Activated CD4-positive, alpha-beta T cell treated with anti-CD3 and anti-CD28 coated beads for 1 hour (primary cell): ENCODE measurements around the gene MRPL23.
"Not testable (repeated sequence)": the region's sequence is repeated elsewhere in the genome, so short reads cannot be mapped to it uniquely, and the experiment has no call there.

Source experiments
- DNase-seq: peaks from one replicate; pipeline ENCODE4 v3.0.0-alpha.2; 2020

The MRPL23 gene

GRCh38 chr11:1934335-1935155, 12.6 kb upstream of the MRPL23 start:
- DNase-seq: no peak

DNA sequence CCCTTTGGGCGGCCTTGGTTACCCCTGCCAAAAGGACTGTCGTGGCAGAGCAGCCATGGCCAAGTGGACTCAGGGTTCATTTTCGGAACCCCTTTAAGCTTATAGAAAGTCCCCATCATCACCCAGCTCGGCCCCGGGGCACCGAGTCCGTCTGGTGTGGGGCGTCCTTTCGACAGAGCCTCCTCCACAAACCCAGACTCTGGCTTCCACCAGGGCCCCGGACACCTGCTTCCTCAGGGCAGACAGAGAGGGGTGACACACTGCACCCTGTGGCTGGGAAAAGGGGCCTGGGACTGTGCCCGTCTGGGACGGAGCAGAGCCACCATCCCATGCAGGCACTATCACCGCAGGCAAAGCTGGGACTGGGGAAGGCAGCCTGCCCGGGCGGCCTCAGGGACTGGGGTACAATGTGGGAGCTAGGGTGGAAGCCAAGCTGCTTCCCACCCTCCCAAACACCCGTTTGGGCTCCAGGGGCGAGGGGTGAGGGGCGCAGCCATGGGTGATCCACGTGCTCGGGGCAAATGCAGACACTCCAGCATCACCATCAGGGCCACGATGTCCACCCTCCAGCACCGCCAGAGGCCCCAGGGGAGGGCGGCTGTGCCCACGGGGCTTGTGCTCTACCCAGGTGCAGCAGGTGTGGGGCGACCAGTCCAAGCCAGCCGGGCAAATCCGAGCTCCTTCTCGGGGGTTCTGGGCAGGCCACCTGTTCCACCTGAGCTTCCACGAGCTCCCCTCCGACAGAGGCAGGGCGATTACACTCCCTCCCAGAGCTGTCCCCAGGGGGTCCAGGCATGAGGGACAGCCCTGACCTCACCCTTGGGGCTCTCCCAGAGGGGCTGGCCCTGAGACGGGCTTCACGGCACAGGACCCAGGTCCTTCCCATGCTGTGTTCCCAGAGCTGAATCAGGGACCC, 11.7 kb upstream of the MRPL23 start:
- no peak for DNase-seq

DNA sequence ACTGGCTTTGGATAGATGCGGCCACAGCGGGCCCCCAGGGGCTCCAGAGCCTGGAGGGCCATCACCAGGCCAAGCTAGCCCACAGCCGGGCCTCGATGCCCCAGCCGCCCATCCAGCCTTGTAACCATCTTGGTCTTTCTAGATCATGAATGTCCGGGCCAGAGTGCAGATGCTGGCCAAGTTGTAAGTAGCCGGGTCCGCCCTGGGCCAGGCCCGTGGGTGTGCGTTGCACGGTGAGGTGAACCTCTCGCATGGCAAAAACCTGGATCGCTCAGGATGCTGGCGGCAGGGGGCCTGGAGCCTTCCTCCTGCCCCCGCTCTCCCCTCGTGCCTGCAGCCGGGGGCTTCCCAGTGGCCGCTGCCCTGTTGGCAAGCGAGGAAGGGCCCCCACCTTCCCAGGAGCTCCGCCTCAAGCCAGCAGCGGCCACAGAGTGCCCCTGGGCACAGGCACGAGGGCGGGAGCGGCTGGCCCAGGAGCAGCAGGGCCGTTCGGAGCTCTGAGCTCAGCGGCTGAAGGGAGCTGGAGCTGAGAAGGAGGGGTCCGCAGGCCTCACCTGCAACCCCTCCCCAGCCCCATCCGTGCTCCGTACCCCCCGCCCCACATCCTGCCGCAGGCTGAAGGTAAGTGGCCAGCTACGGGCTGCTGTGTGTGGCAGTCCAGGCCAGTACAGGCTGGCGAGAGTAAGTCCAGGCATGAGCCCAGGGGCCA, 10.9 kb upstream of the MRPL23 start:
- no peak for DNase-seq

GRCh38 chr11:1936781-1937615, 10.1 kb upstream of the MRPL23 start:
- DNase-seq: no peak

GRCh38 chr11:1937616-1938342, 9.4 kb upstream of the MRPL23 start:
- DNase-seq: no peak

- DNase-seq: no peak
Observed at GRCh38 chr11:1938343-1939005, 8.7 kb upstream of the MRPL23 start.

DNA sequence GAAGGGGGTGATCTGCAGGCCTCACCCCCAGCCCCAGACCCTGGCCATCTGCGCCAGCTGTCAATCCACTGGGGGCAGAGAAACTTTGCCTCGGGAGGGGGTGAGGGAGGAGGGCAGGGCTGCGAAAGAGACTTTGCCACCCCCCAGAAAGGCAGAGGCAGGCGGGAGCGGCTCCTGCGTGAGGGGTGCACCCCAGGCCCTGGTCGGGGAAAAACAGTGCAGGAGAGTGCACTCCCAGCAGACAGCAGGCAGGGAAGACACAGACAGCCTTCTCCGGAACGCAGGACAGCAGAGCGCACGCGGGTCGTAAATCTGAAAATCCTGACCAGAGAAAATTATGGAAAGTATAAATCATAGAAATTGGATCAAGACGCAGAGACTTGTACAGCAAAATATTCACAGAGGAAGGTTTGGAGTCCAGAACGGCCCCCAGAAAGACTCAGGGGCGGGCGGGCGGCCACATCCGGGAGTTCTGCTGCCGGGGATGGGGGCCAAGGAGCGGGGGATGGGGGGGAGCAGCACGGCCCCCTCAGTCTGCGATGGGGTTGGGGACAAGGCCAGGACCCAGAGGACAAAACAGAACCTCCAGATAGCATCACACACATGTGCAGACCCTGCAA, 8.0 kb upstream of the MRPL23 start:
- no peak for DNase-seq

DNA sequence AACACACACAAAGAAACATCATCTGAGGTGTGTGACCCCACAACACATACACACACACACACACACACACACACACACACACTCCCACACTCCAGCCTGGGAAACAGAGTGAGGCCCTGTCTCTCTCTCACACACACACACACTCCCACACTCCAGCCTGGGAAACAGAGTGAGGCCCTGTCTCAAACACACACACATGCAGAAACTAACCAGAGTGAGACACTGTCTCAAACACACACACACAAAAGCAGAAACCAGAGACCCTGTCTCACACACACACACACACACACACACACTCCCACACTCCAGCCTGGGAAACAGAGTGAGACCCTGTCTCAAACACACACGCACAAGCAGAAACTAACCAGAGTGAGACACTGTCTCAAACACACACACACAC, 7.3 kb upstream of the MRPL23 start:
- not testable (repeated sequence) for DNase-seq

DNA sequence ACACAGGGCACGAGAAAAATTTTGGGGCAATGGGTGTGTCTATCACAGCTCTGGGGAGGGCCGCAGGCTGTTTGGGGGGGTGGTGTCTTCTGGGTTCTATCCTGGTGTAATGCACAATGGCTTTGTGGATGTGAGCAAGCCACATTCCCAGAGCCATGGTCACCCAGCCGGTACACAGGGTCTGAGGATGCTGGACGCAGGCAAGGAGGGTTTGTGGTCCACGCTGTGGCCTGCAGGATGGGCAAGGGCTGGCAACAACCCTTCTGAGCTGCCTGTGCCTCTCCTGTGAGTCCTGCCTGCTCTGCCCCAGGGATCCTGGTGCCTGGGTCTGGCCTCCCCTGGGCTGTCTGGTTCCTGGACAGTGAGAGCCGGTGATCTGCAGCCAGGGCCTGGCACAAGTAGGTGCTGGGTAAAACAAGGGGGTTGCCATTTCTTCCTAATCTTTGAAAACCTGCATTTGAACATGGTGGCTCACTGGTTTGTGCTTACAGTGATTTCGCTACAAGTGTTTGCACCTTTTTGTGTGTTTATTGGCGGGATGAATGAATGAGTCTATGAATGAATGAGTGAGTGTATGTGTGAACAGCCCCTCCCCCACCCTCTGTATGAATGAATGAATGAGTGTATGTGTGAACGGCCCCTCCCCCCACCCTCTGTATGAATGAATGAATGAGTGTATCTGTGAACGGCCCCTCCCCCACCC, 4.4 kb upstream of the MRPL23 start:
- DNase-seq: no peak

- no peak for DNase-seq
Observed at GRCh38 chr11:1943576-1943975, 3.6 kb upstream of the MRPL23 start.

DNA sequence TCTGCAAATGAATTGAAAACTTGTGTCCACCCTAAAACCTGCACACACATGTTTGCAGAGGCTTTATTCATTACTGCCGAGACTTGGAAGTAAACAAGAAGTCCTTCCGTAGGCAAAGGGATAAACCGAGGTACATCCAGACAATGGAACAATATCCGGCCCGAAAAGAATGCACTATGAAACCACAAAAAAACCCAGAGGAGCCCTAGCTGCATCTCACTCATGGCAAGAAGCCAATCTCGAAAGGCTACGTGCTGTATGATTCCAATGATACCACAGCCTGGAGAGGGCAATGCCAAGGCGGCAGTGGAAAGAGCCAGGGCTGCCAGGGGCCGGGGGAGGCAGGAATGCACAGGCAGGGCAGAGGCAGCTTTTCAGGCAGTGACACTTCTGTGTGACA, 3.2 kb upstream of the MRPL23 start:
- DNase-seq: no peak

DNA sequence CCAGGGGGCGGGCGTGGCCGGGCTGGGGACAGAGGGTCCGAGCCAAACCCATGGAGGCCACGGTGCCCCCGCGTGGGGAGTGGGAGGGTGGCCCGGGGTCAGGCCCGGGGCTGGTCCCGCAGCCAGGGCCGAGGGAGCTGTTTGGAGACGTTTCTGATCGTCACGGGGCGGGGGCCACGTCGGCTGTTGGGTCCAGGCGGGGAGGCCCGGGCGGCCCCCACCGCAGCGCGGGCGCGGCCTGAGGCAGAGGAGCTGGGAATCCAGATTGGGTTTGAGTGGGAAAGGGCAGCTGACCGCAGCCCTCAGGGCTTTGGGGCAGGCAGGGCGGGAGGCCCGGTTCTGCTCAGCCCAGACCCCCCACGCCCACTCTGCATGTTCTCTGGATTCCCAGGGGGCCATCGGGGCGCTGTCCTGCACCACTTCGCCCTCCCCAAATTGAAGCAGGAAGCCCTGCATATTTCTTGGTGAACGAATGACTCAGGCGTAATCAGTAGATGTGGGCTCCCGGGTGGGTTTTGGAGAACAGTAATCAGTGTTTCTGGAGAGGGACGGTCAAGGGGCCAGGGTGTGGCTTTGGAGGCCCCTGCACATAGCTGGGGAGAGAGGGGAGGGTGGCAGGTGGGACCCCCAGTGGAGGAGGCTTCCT, 583 bp downstream of the MRPL23 start:
- no peak for DNase-seq

DNA sequence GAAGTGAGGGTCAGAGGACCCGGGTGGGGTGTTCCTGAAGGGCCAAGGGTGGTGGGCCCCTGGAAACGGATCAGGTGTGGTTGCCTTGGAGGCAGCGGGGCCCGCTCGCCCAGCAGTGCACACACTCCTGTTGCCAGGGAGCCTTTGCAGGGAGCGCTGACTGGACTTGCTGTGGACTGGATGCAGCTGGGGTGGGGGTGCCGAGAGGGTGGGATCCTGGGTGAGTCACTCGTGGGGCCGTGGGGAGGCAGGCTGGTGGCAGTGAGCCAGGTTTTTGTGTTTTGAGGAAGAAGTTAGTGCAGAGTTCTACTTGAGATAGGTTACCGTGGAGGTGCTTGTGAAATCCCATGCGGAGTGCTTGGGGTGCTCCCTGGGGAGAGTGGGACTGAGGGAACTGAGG, 1.3 kb downstream of the MRPL23 start:
- no peak for DNase-seq

DNA sequence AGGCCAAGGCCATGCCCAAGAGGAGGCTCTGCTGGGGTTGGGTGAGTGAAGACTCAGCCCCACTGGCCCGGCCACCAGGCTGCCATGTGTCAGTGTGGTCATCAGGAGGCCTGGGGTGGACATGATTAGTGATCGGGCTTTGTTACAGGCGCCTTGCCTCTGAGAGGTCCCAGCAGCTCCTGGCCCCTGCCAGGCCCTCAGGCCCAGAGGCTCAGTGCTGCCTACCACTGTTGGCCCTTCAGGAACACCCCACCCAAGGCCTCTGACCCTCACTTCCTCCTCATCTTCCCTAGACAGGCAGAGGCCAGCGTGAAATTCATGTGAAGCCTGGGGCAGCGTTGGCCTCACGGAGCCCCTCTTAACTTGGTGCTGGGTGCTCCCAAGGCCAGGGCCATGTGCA, 2.2 kb downstream of the MRPL23 start:
- no peak for DNase-seq

DNA sequence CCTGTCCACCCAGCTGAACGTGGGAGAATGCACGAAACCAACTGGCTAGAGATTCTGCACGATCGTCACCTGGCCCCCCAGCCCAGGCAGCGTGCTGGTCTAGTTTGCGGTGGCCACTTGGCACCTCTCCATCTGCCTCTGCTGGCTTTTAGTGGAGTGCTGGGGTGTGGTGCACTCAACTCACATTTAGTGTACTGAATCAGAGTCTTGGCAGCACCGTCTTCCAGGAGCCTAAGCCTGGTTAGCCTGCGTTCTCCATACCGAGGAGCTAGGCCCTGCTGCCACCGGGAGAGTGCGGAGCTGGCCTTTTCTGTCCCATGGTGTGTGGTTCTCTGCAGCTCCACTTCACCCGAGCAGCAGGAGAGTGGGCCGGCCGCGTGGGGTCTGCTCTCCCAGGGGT, 2.8 kb downstream of the MRPL23 start:
- no peak for DNase-seq

- DNase-seq: no peak
Observed at GRCh38 chr11:1952806-1953482, 5.8 kb downstream of the MRPL23 start.

DNA sequence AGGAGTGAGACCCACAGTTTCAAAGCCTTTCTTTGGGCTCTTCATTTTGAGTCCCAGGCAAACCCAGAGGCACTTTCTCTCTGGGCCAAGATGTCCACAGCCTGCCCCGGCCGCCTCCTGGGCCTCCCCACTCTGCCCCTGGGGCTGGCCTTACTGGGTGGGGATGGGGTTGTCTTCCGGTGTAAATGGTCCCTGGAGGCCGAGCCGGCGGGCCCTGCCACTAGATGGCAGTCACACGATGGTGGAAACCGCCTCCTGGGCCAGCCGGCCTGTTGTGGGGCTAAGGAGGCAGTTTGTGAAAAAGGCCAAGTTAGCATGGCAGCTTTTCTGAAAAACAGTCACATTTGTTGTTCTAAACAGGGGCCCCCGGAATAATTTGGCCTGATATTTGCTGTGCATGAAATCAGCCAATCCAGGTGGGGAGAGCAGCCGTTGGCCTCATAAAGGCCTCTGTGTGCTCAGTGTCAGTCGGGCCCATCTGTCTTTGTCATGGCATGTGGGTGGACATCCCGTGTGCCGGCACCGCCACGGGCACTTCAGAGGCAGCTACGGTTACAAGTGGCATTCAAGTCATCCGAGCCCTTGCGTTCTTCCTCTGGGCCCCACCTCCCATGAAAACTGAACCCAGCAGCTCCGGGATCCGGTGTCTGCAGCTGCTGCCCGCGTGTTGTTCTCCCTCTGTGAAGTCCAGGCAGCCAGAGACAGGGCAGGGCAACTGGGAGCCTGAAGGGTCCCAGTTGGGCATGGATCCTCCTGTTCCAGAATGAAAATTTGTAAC, 6.5 kb downstream of the MRPL23 start:
- no peak for DNase-seq

GRCh38 chr11:1958367-1958766, 11.2 kb downstream of the MRPL23 start:
- DNase-seq: no peak
